Measurements from ENCODE around the gene UNC45B.
A peak's percentile ranks its signal among the peaks of the same experiment; 100 is the strongest.
"Not testable (repeated sequence)": the region's sequence is repeated elsewhere in the genome, so short reads cannot be mapped to it uniquely, and the experiment has no call there.

Gene UNC45B, protein sequence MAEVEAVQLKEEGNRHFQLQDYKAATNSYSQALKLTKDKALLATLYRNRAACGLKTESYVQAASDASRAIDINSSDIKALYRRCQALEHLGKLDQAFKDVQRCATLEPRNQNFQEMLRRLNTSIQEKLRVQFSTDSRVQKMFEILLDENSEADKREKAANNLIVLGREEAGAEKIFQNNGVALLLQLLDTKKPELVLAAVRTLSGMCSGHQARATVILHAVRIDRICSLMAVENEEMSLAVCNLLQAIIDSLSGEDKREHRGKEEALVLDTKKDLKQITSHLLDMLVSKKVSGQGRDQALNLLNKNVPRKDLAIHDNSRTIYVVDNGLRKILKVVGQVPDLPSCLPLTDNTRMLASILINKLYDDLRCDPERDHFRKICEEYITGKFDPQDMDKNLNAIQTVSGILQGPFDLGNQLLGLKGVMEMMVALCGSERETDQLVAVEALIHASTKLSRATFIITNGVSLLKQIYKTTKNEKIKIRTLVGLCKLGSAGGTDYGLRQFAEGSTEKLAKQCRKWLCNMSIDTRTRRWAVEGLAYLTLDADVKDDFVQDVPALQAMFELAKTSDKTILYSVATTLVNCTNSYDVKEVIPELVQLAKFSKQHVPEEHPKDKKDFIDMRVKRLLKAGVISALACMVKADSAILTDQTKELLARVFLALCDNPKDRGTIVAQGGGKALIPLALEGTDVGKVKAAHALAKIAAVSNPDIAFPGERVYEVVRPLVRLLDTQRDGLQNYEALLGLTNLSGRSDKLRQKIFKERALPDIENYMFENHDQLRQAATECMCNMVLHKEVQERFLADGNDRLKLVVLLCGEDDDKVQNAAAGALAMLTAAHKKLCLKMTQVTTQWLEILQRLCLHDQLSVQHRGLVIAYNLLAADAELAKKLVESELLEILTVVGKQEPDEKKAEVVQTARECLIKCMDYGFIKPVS

GRCh38 chr17:35147375-35147905 lies at the start of gene UNC45B:
UNC45B (plus strand) TSS chr17:35147817; CDS start chr17:35148264, 447 bp downstream.
- H3K4me1 ChIP-seq (ENCODE audit: control insufficient read depth, insufficient read depth, low read length) = peaks cover 3% of the 10 kb centered on the region
- H3K36me3 ChIP-seq (ENCODE audit: control insufficient read depth, insufficient read depth, low read length) = no peaks in the 10 kb centered on the region
- H3K4me3 ChIP-seq (ENCODE audit: low read depth, low read length) = no peak within 1 kb of the TSS
- no peak within 1 kb of the TSS for H3K9ac ChIP-seq (ENCODE audit: low read depth, low read length)
- no peaks in the 10 kb centered on the region for H3K9me3 ChIP-seq (ENCODE audit: control insufficient read depth, insufficient read depth, low read length)
- no peaks in the 10 kb centered on the region for H3K27me3 ChIP-seq (ENCODE audit: control insufficient read depth, insufficient read depth, low read length)

- Histone ChIP-seq H3K36me3 (ENCODE audit: control insufficient read depth, insufficient read depth, low read length) (peaks cover 17% of the 10 kb centered on the region), H3K27me3 (ENCODE audit: control insufficient read depth, insufficient read depth, low read length) (no peaks in the 10 kb centered on the region), H3K9ac (ENCODE audit: low read depth, low read length) (no peak overlapping the region), H3K4me3 (ENCODE audit: low read depth, low read length) (no peak overlapping the region), H3K9me3 (ENCODE audit: control insufficient read depth, insufficient read depth, low read length) (no peaks in the 10 kb centered on the region), H3K4me1 (ENCODE audit: control insufficient read depth, insufficient read depth, low read length) (no peaks in the 10 kb centered on the region)
Measured at GRCh38 chr17:35099908-35100307, 47.7 kb upstream of the UNC45B start.

DNA sequence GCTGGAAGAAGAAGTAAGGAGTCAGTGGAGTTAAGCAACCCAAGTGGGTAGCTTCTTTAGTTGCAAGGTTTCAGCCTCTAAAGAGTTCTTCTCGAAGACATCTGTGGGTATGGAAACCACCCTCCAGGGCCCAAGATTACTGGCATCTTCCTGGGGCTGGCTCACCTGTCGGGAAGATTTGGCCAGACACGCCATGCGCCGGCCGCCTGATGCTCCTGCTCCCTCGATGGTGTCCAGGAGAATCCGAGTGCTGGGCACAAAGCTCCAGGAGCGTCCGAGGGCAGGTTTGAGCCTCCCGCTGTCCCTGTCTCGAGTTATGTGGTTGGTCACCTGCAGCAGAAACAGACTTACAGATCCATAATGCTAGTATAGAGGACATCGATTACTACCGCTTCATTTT lies 46.6 kb upstream of the UNC45B start:
- Histone ChIP-seq H3K9ac (ENCODE audit: low read depth, low read length) (no peak overlapping the region), H3K4me1 (ENCODE audit: control insufficient read depth, insufficient read depth, low read length) (no peaks in the 10 kb centered on the region), H3K27me3 (ENCODE audit: control insufficient read depth, insufficient read depth, low read length) (no peaks in the 10 kb centered on the region), H3K9me3 (ENCODE audit: control insufficient read depth, insufficient read depth, low read length) (no peaks in the 10 kb centered on the region), H3K4me3 (ENCODE audit: low read depth, low read length) (no peak overlapping the region), H3K36me3 (ENCODE audit: control insufficient read depth, insufficient read depth, low read length) (peaks cover 17% of the 10 kb centered on the region)

- Histone ChIP-seq H3K9ac (ENCODE audit: low read depth, low read length) (no peak overlapping the region), H3K9me3 (ENCODE audit: control insufficient read depth, insufficient read depth, low read length) (no peaks in the 10 kb centered on the region), H3K4me3 (ENCODE audit: low read depth, low read length) (no peak overlapping the region), H3K4me1 (ENCODE audit: control insufficient read depth, insufficient read depth, low read length) (no peaks in the 10 kb centered on the region), H3K36me3 (ENCODE audit: control insufficient read depth, insufficient read depth, low read length) (peaks cover 20% of the 10 kb centered on the region), H3K27me3 (ENCODE audit: control insufficient read depth, insufficient read depth, low read length) (no peaks in the 10 kb centered on the region)
Measured at GRCh38 chr17:35101725-35102124, 45.9 kb upstream of the UNC45B start.

DNA sequence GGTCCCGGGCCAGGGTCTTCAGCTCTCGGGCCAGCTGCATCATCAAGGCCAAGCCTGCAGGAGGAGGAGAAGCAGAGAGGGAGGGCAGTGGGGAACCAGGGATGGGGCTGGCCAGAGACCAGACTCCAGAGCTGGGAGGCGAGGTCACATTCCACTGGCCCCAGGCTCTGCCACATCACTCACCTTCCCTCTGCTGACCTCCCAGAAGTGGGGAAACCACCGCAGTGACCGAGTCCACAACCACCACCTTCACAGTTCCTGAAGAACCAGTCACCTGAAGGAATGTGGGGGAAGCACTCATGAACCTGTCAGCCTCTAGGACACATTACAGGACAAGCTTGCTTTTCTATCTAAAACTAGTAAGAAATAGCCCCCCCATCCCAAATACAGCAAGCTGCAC lies 44.3 kb upstream of the UNC45B start:
- no peak overlapping the region for H3K4me3 ChIP-seq (ENCODE audit: low read depth, low read length)
- no peaks in the 10 kb centered on the region for H3K27me3 ChIP-seq (ENCODE audit: control insufficient read depth, insufficient read depth, low read length)
- no peaks in the 10 kb centered on the region for H3K4me1 ChIP-seq (ENCODE audit: control insufficient read depth, insufficient read depth, low read length)
- H3K9ac ChIP-seq (ENCODE audit: low read depth, low read length) = no peak overlapping the region
- H3K9me3 ChIP-seq (ENCODE audit: control insufficient read depth, insufficient read depth, low read length) = no peaks in the 10 kb centered on the region
- H3K36me3 ChIP-seq (ENCODE audit: control insufficient read depth, insufficient read depth, low read length) = peaks cover 18% of the 10 kb centered on the region

DNA sequence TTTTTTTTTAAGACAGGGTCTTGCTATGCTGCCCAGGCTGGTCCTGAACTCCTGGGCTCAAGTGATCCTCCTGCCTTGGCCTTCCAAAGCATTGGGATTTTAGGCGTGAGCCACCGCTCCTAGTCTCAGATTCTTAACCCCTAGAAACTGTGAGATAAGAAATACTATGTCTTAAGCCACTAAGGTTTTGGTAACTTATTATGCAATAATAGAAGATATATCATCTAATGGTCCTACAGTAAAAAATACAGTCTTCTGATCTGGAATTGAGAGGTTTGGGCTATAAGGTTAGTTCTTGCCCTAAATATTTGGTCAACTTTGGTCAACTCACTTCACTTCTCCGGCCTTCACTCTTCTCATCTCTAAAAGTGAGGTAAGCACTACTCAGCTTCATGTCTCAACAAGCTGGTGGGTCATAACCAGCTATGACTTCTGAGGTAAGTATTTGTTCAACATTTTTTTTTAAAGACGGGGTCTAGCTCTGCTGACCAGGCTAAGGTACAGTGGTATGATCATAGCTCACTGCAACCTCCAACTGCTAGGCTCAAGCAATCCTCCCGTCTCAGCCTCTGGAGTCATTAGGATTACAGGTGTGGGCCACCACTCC lies 42.7 kb upstream of the UNC45B start:
- Histone ChIP-seq H3K4me1 (ENCODE audit: control insufficient read depth, insufficient read depth, low read length) (no peaks in the 10 kb centered on the region), H3K36me3 (ENCODE audit: control insufficient read depth, insufficient read depth, low read length) (peaks cover 15% of the 10 kb centered on the region), H3K9me3 (ENCODE audit: control insufficient read depth, insufficient read depth, low read length) (no peaks in the 10 kb centered on the region), H3K9ac (ENCODE audit: low read depth, low read length) (no peak overlapping the region), H3K4me3 (ENCODE audit: low read depth, low read length) (no peak overlapping the region), H3K27me3 (ENCODE audit: control insufficient read depth, insufficient read depth, low read length) (no peaks in the 10 kb centered on the region)

GRCh38 chr17:35110791-35111190 lies 36.8 kb upstream of the UNC45B start:
- not testable (repeated sequence) for H3K4me1 ChIP-seq (ENCODE audit: control insufficient read depth, insufficient read depth, low read length); H3K9me3 ChIP-seq (ENCODE audit: control insufficient read depth, insufficient read depth, low read length); H3K36me3 ChIP-seq (ENCODE audit: control insufficient read depth, insufficient read depth, low read length); H3K4me3 ChIP-seq (ENCODE audit: low read depth, low read length); H3K27me3 ChIP-seq (ENCODE audit: control insufficient read depth, insufficient read depth, low read length); H3K9ac ChIP-seq (ENCODE audit: low read depth, low read length)

GRCh38 chr17:35116845-35117244 lies 30.8 kb upstream of the UNC45B start:
- H3K4me3 ChIP-seq (ENCODE audit: low read depth, low read length) = no peak overlapping the region
- no peaks in the 10 kb centered on the region for H3K9me3 ChIP-seq (ENCODE audit: control insufficient read depth, insufficient read depth, low read length)
- H3K27me3 ChIP-seq (ENCODE audit: control insufficient read depth, insufficient read depth, low read length) = peaks cover 7% of the 10 kb centered on the region
- no peaks in the 10 kb centered on the region for H3K4me1 ChIP-seq (ENCODE audit: control insufficient read depth, insufficient read depth, low read length)
- no peak overlapping the region for H3K9ac ChIP-seq (ENCODE audit: low read depth, low read length)
- no peaks in the 10 kb centered on the region for H3K36me3 ChIP-seq (ENCODE audit: control insufficient read depth, insufficient read depth, low read length)

DNA sequence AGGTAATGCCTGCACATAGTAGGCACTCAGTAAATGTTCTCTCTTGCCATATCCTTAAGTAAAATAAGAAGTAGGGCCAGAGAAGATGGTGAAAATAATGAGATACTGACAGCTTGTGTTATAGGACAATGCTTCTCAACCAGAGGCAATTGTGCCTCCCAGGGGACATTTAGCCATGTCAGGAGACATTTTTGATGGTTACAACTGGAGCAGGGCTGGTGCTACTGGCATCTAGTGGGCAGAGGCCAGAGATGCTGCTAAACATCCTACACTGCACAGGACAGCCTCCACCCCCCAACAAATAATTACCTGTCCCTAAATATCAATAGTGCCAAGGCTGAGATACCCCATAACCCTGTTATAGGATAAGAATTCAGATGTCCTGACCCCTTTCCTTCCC lies 29.6 kb upstream of the UNC45B start:
- Histone ChIP-seq H3K9ac (ENCODE audit: low read depth, low read length) (no peak overlapping the region), H3K4me1 (ENCODE audit: control insufficient read depth, insufficient read depth, low read length) (no peaks in the 10 kb centered on the region), H3K9me3 (ENCODE audit: control insufficient read depth, insufficient read depth, low read length) (no peaks in the 10 kb centered on the region), H3K27me3 (ENCODE audit: control insufficient read depth, insufficient read depth, low read length) (peaks cover 7% of the 10 kb centered on the region), H3K36me3 (ENCODE audit: control insufficient read depth, insufficient read depth, low read length) (no peaks in the 10 kb centered on the region), H3K4me3 (ENCODE audit: low read depth, low read length) (no peak overlapping the region)

DNA sequence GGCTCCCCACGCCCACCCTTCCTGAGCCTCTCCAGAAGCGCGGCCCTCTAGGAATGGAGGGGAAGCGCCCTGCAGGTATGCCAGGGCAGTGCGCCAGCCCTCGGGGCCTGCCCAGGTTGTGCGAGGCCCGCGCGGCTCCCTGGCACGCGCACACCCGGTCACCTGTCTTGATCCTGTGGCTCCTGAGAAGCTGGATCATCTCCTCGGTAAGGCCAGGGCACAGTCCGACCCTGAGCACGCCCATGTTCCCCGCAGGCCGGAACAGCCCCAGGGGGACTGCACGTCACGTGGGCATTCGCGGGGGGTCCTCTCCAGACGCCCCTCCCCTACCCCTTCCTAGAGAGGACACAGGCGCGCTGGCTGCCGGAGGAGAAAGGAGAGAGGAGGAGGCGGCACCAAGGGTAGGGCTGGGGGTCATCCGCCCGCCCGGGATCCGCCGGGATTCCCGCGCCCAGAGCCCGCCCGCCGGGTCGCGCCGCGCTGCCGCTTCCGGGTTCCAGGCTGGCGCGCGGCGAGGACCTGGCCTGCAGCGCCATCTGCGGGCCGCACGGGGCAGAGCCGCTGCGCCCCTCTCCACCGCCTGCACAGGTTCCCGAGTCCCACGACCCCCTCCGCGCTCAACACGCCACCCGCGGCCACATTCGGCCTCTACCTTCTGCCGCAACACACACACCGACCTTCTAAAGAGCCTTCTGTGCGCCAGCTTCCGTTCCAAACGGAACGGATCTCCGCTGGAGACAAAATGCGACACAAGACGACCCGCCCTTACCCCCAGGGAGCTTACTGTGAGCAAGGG lies 28.0 kb upstream of the UNC45B start, which contains the start of gene RAD51D:
Gene RAD51D, minus strand, starts transcription at position 491 of the 796 bp plus-strand sequence. Its CDS starts 247 bp downstream, at position 244.
- H3K9me3 ChIP-seq (ENCODE audit: control insufficient read depth, insufficient read depth, low read length) = no peaks in the 10 kb centered on the region
- peaks cover 7% of the 10 kb centered on the region for H3K27me3 ChIP-seq (ENCODE audit: control insufficient read depth, insufficient read depth, low read length)
- H3K4me3 ChIP-seq (ENCODE audit: low read depth, low read length) = peak within 1 kb of the TSS; percentile 87
- no peaks in the 10 kb centered on the region for H3K36me3 ChIP-seq (ENCODE audit: control insufficient read depth, insufficient read depth, low read length)
- no peaks in the 10 kb centered on the region for H3K4me1 ChIP-seq (ENCODE audit: control insufficient read depth, insufficient read depth, low read length)
- peak within 1 kb of the TSS; percentile 83 for H3K9ac ChIP-seq (ENCODE audit: low read depth, low read length)

- no peak within 1 kb of the TSS for H3K4me3 ChIP-seq (ENCODE audit: low read depth, low read length)
- no peaks in the 10 kb centered on the region for H3K4me1 ChIP-seq (ENCODE audit: control insufficient read depth, insufficient read depth, low read length)
- no peaks in the 10 kb centered on the region for H3K9me3 ChIP-seq (ENCODE audit: control insufficient read depth, insufficient read depth, low read length)
- no peak within 1 kb of the TSS for H3K9ac ChIP-seq (ENCODE audit: low read depth, low read length)
- H3K27me3 ChIP-seq (ENCODE audit: control insufficient read depth, insufficient read depth, low read length) = peaks cover 7% of the 10 kb centered on the region
- no peaks in the 10 kb centered on the region for H3K36me3 ChIP-seq (ENCODE audit: control insufficient read depth, insufficient read depth, low read length)
Measured at GRCh38 chr17:35121315-35121714, 26.3 kb upstream of the UNC45B start, which contains the start of gene FNDC8. FNDC8 (plus strand) TSS chr17:35121615; CDS start chr17:35121694, 79 bp downstream.
